Stimulated activated CD8-positive, alpha-beta memory T cell treated with anti-CD3 and anti-CD28 coated beads, Interleukin-7, amount 100 ng/mL, for 1 hour (primary cell): ENCODE data around the gene PPM1N.

Experiments
- DNase-seq, 2 donors: peaks; one replicate each; pipeline ENCODE4 v3.0.0-alpha.2; 2020; ENCODE audit warnings: low read depth in 2 of 2

Gene PPM1N

DNA sequence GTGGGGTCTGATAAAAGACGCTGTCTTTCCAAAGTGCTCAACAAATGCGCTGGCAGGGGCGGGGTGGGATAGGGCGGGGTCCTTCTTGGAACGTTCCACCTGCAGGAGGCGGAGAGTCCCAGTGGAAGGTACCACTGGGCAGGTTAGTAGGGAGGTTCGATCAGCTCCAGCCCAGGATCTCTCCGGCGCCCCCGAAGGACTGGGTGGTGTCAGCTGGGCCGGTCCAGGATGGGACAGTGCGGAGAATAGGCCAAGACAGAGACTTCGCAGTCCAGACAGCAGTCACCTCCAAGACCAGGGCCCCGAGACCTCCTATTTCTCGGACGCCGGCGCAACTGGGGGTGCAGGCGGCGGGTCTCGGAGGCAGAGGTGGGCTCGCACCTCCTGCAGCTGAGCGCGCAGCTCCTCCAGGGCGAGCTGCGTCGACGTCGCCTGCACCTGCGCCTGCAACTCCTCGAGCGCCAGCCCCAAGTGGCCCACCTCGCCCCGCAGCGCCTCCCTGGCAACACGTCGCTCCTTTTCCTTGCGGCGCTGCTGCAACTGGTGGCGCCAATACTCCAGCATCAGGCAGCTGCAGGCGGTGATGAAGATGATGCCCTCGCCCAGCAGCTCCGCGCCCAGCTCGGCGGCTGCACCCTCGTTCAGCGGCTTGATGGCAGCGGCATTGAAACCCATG lies 30.6 kb downstream of the PPM1N start:
- no peak for DNase-seq

GRCh38 chr19:45529420-45529785 lies 31.2 kb downstream of the PPM1N start:
- no peak for DNase-seq

GRCh38 chr19:45531349-45531748 lies 33.1 kb downstream of the PPM1N start:
- DNase-seq: no peak

DNA sequence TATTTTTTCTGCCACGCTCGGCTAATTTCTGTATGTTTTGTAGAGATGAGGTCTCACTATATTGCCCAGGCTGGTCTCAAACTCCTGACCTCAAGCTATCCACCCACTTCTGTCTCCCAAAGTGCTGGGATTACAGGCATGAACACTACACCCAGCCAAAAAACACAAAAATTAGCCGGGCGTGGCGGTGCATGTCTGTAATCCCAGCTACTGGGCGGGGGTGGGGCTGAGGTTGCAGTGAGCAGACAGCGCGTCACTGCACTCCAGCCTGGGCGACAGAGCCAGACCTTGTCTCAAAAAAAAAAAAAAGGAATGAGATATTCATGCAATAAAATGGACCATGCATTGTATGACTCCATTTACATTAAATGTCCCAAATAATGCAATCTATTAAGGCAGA lies 41.2 kb downstream of the PPM1N start:
- DNase-seq: no peak

DNA sequence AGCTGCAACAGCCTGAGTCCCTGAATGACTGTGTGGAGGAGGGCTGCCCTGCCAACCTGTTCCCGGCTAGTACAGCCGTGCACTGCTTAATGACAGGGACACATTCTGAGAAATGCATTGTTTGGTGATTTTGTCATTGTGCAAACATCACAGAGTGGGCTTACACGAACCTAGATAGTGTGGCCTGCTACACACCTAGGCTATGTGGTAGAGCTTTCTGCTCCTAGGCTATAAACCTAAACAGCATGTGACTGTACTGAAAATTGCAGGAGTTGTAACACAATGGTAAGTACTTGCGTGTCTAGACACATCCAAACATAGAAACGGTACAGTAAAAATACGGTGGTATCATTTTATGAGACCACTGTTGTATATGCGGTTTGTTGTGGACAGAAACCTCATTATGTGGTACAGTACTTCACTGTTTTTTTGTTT lies 44.0 kb downstream of the PPM1N start:
- no peak for DNase-seq

DNA sequence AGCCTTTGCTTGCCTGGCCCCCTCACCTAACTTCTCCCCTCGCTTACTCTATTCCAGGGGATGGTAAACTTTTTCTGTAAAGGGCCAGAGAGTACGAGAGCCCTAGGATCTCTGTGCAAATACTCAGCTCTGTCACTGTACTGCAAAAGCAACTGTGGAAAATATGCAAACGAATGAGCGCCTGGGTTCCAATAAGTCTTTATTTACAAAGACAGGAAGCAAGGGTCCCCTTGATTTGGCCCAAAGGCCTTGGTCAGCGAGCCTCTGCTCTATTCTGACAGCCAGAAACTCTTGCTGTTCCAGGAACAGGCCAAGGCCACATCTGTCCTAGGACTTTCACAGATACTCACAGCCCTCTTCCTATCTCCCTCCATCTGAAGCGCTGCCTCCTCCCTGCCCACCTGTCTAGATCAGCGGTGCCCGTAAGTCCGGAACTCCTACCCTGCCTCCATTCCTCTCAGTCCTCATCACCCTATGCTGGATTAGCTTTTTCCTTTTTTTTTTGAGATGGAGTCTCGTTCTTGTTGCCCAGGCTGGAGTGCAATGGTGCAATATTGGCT lies 49.0 kb downstream of the PPM1N start:
- no peak for DNase-seq

DNA sequence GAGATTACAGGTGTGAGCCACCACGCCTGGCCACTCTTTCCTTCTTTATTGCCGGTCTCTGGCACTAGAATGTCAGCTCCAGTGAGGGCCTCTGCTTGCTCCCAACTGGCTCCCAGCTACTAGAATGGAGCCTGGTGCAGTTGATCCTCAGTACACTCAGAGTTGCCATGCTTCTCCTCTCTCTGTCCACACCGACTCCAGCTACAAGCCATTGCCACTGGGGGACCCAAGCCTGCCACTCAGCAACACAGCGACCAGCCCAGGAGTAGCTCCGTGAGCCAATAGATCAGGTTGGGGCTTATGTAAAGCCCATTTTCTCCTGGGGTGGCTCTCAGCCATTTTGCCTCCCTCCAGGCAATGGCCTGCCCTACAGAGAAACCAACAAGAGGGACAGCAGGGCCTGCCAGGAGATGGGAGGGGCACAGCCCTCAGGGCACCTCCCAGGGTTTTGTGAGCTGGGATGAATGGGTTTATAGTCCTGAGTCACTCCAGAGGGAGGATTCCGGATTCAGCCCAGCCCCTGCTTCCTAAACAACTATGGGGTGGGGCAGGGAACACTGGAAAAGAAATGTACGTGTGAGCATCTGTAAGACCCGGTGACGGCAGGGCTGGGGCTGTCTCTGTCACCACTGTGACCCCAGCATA lies 49.8 kb downstream of the PPM1N start:
- DNase-seq: no peak
